COLO668 (cell line): ENCODE results near the gene STIM1.
A peak's percentile ranks its signal among the peaks of the same experiment; 100 is the strongest.
"Not testable (repeated sequence)": the region's sequence is repeated elsewhere in the genome, so short reads cannot be mapped to it uniquely, and the experiment has no call there.

ENCODE experiments used
- DNase-seq: peaks from one replicate; lab custom pipeline; 2025; ENCODE audit not compliant: unreplicated experiment; lab: John Stamatoyannopoulos, UW

The STIM1 gene

DNA sequence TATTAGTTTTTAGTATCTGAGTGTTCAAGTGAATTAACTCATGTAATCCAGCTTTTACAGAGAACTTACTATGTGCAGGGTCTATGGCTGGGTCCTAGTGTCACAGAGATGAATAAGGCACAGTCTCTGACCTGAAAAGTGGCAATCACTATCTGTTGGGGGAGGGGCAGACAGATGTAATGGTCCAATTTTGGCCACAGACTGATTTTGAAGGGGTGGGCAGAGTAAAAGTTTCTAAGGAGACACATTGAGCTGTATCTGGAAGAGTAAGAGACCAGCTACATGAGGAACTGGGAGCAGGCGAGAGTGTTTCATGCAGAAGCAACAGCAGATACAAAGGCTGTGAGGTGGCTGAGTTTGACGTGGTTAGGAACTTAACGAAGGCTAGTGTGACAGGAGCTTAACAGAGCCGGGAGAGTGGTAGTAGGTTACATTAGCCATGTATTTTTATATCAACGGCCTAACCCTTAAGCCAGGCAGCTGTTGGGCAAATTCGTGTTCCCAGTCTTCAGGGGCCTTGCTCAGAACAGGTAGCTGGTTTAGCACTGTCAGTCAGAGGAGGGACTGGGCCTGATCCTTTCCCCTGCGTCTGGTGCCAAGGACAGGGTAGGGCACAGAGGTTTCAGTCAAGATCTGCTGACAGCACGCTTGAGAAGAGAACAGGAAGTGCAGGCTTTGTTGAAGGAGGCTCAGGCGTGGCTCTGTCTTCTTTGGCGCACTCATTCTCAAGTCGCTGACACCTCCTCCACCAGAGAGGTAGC is 1.4 kb upstream of the STIM1 start:
- DNase-seq = no peak

DNA sequence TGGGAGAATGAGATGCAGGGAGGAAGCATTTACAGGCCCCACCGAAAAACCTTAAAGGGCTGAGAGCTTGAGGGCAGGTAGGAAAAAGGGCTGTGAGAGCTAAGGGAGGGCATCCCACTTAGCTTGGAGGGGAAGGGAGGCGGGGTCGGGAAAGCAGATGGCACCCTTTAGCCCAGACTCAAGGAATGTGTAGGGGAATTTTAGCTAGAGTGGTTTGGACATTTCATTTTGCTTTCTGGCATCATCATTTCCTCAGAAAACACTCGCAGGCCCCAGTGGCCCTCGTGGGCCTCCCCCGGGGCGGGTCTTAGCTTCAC is 846 bp upstream of the STIM1 start:
- DNase-seq = no peak

GRCh38 chr11:3855808-3856491 is 486 bp downstream of the STIM1 start:
- peak; percentile 51 for DNase-seq

- no peak for DNase-seq
These were observed 1.5 kb downstream of the STIM1 start for GRCh38 chr11:3856856-3857553.

DNA sequence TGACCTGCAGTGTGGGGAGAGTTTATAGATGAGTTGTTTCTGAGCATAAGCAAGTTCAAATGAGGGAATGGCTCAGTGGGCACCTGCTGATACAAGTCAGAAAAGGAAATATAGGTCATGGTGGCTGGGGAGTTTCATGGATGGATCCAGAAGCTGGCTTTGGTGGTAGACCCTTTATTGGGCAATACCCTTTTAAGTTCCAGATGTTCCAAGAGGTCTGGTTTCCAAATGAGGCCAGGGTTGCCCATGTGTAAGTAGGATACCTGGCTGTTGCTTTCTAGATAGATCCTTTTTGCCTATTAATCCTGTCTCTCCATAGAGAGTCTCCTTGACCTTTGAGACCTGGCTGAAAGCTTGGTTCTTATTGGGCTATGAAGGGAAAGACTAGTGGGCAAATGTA is 2.2 kb downstream of the STIM1 start:
- DNase-seq = no peak

DNA sequence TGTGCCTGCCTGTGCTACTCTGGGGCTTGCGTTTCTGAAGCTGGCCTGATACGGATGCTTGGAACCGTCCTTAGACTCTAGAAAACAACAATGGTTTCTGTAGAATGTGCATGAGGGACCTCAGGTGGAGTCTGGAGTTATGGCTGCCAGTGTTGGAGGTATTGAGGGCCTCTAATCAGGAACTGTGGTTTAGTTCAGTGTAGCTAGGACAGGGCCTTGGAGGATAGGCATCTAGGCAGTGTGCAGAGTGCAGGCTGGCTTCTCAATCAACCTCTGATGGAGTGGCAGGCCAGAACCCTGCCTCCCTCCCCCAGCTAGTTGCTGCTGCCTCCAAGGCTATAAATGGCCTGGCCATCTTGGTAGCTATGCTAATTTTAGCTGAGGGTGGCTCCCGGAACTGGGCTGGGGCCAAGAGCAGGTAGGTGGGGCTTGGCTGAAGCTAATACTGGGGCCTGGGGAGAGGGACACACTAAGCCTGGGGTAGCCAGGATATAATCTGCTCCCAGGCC is 4.0 kb downstream of the STIM1 start:
- DNase-seq = no peak

GRCh38 chr11:3860375-3860774 is 4.9 kb downstream of the STIM1 start:
- no peak for DNase-seq

DNA sequence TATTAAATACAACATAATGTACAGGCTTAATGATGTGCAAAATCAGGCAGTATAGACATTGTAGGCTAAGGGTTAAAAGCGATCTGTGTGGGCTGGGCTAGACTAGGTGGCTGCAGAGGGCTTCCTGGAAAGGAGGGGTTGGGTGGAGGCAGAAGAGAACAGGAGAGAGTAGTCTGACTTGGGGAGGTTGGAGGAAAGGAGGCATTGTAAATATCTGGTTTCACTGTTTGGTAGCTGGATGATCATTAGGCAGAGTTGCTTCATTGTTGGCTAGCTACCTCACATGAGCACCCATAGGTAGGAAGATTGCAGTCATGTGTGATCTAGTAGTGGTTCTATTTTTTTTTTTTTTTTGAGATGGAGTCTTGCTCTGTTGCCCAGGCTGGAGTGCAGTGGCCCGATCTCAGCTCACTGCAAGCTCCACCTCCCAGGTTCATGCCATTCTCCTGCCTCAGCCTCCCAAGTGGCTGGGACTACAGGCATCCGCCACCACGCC is 5.5 kb downstream of the STIM1 start:
- not testable (repeated sequence) for DNase-seq

- no peak for DNase-seq
These were observed 6.2 kb downstream of the STIM1 start for GRCh38 chr11:3861683-3862082.

GRCh38 chr11:3865388-3866193 is 10.1 kb downstream of the STIM1 start:
- DNase-seq = no peak

GRCh38 chr11:3866206-3866605 is 10.7 kb downstream of the STIM1 start:
- no peak for DNase-seq

DNA sequence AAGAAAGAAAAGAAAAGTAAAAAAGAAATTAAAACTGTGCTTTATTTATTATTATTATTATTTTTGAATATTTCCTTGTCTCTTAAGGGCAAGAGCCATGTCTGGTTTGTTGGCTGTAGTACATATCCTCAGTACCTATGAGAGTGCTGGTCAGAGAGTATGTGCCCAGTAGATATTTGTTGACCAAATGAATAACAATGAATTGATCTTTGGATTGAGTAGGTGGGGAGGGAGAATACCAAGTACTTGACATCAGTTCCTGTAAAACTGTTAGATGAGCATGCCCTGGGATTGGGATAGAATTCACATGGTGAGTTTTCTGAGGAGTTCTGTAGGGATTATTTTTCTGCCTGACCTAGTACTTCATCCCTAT is 11.4 kb downstream of the STIM1 start:
- DNase-seq = no peak

GRCh38 chr11:3867209-3868091 is 12.0 kb downstream of the STIM1 start:
- no peak for DNase-seq

- DNase-seq = no peak
These were observed 18.4 kb downstream of the STIM1 start for GRCh38 chr11:3873712-3874349.

- DNase-seq = no peak
These were observed 21.1 kb downstream of the STIM1 start for GRCh38 chr11:3876613-3877012.

GRCh38 chr11:3877364-3878257 is 22.1 kb downstream of the STIM1 start:
- no peak for DNase-seq

DNA sequence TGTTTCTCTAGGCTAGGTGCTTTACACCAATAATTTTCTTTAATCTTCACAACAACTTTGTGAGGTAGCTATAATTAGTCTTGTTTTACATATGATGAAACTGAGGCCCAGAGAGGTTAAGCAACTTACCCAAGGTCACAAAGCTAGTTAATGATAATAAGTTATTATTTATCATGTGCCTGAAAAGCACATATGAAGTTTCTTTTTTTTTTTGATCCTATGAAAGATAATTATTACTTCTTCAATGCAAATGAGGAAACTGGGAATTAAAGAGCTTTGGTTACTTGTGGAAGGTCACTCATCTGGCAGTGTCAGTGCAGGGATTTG is 22.8 kb downstream of the STIM1 start:
- no peak for DNase-seq

- DNase-seq = no peak
These were observed 23.9 kb downstream of the STIM1 start for GRCh38 chr11:3879216-3879966.
